Panc1 (cell line): ENCODE data around the gene SBK2.

Source experiments
- CTCF ChIP-seq: fragments of 450-650 bp; IDR thresholded peaks from 2 replicates; pipeline ENCODE4 v1.5.1; 2017; ENCODE audit warnings: mild to moderate bottlenecking
- POLR2AphosphoS5 ChIP-seq: IDR thresholded peaks from 2 replicates; pipeline ENCODE4 v1.6.1; 2012; ENCODE audit warnings: mild to moderate bottlenecking, low read depth, low read length, moderate library complexity
- REST ChIP-seq, 2 experiments: IDR thresholded peaks; 2 replicates each; pipeline ENCODE4 v1.6.1; 2011 to 2012; ENCODE audit warnings: low read depth in 2 of 2, control low read depth in 1 of 2, low read length in 1 of 2, mild to moderate bottlenecking in 1 of 2, moderate library complexity in 1 of 2; ENCODE audit not compliant: insufficient read depth in 1 of 2
- SIN3A ChIP-seq: IDR thresholded peaks from 2 replicates; pipeline ENCODE4 v1.6.1; 2012; ENCODE audit warnings: low read depth, mild to moderate bottlenecking, low read length, moderate library complexity, borderline replicate concordance; ENCODE audit not compliant: insufficient read depth
- TCF7L2 ChIP-seq: IDR thresholded peaks from 2 replicates; pipeline ENCODE4 v1.6.1; 2011; ENCODE audit warnings: mild to moderate bottlenecking, low read depth, low read length, inconsistent platforms

GRCh38 chr19:55488986-55489710, 47.8 kb downstream of the SBK2 start:
- TF ChIP-seq TCF7L2 (no peak), CTCF (no peak), POLR2AphosphoS5 (no peak), REST (IDR thresholded peaks at IDR 0.05; ENCODE audit: insufficient read depth in 1 of 2, low read depth in 2 of 2, low read length in 1 of 2) (no peak), SIN3A (no peak)
